HUES6 (cell line): ENCODE measurements around the gene GFI1.
"Not testable (repeated sequence)": the region's sequence is repeated elsewhere in the genome, so short reads cannot be mapped to it uniquely, and the experiment has no call there.

Source experiments
- H3K27ac ChIP-seq: 2 replicates; pipeline ENCODE4 v1.7.0; 2013; ENCODE audit warnings: low read depth, mild to moderate bottlenecking, low read length, inconsistent platforms
- H3K27me3 ChIP-seq: 2 replicates; pipeline ENCODE4 v1.6.1; 2013; ENCODE audit warnings: low read length; ENCODE audit not compliant: control insufficient read depth, insufficient read depth
- H3K36me3 ChIP-seq: 2 replicates; pipeline ENCODE4 v1.6.1; 2013; ENCODE audit warnings: low read length; ENCODE audit not compliant: control insufficient read depth, insufficient read depth
- H3K4me1 ChIP-seq: 2 replicates; pipeline ENCODE4 v1.6.1; 2013; ENCODE audit warnings: low read length; ENCODE audit not compliant: control insufficient read depth, insufficient read depth
- H3K4me3 ChIP-seq: 2 replicates; pipeline ENCODE4 v1.5.1; 2013; ENCODE audit warnings: low read depth, low read length
- H3K9ac ChIP-seq: one replicate; pipeline ENCODE4 v1.6.1; 2013; ENCODE audit warnings: mild to moderate bottlenecking, low read length
- H3K9me3 ChIP-seq: 2 replicates; pipeline ENCODE4 v1.6.1; 2013; ENCODE audit warnings: low read depth, low read length; ENCODE audit not compliant: control insufficient read depth, insufficient read depth

GFI1 gene

GRCh38 chr1:92441316-92441696, 45.4 kb downstream of the GFI1 start:
- H3K9ac ChIP-seq: peak overlapping the region; percentile 26
- peaks cover 12% of the 10 kb centered on the region for H3K4me1 ChIP-seq
- peak overlapping the region; percentile 45 for H3K4me3 ChIP-seq
- H3K36me3 ChIP-seq: no peaks in the 10 kb centered on the region
- 0 out of 2 replicates have a peak overlapping the region, but pooled peaks have one; percentile 52 for H3K27ac ChIP-seq
- H3K9me3 ChIP-seq: peaks cover 5% of the 10 kb centered on the region
- H3K27me3 ChIP-seq: no peaks in the 10 kb centered on the region

- no peak overlapping the region for H3K9ac ChIP-seq
- H3K4me1 ChIP-seq: peaks cover 10% of the 10 kb centered on the region
- H3K36me3 ChIP-seq: no peaks in the 10 kb centered on the region
- H3K27me3 ChIP-seq: no peaks in the 10 kb centered on the region
- H3K9me3 ChIP-seq: peaks cover 10% of the 10 kb centered on the region
- H3K4me3 ChIP-seq: no peak overlapping the region
- H3K27ac ChIP-seq: no peak overlapping the region
Measured at GRCh38 chr1:92439291-92439690, 47.4 kb downstream of the GFI1 start.

GRCh38 chr1:92434572-92434971, 52.2 kb downstream of the GFI1 start:
- not testable (repeated sequence) for H3K9ac ChIP-seq, H3K27ac ChIP-seq, H3K27me3 ChIP-seq, H3K4me1 ChIP-seq, H3K4me3 ChIP-seq, H3K36me3 ChIP-seq
- H3K9me3 ChIP-seq: peaks cover 10% of the 10 kb centered on the region

- no peak overlapping the region for H3K4me3 ChIP-seq
- H3K4me1 ChIP-seq: no peaks in the 10 kb centered on the region; the same call in 1 of the 2 replicates
- H3K27ac ChIP-seq: no peak overlapping the region
- no peaks in the 10 kb centered on the region for H3K27me3 ChIP-seq
- H3K36me3 ChIP-seq: no peaks in the 10 kb centered on the region
- H3K9ac ChIP-seq: no peak overlapping the region
- no peaks in the 10 kb centered on the region for H3K9me3 ChIP-seq
Measured at GRCh38 chr1:92430030-92430429, 56.7 kb downstream of the GFI1 start.

GRCh38 chr1:92425617-92426016, 61.1 kb downstream of the GFI1 start:
- Histone ChIP-seq H3K4me3 (no peak overlapping the region), H3K27me3 (no peaks in the 10 kb centered on the region), H3K9me3 (no peaks in the 10 kb centered on the region), H3K36me3 (no peaks in the 10 kb centered on the region), H3K27ac (no peak overlapping the region), H3K9ac (no peak overlapping the region), H3K4me1 (no peaks in the 10 kb centered on the region; the same call in 1 of the 2 replicates)
